HT-29 (cell line): ENCODE data around the gene RBM22. TPM values are rescaled to one million over a fixed set of nuclear protein-coding genes. Genes with fewer than 3 reads are reported as not detected.
A peak's percentile ranks its signal among the peaks of the same experiment; 100 is the strongest.

Experiments used
- DNase-seq: peaks from one replicate; pipeline ENCODE4 v3.0.0-alpha.2; 2015; ENCODE audit warnings: low spot score
- total RNA-seq: library from RNA; depleted of rRNA; stranded (reverse); fragments of >200 nt; shearing (Covaris generic); gene quantifications from 2 replicates; pipeline ENCODE4 v1.2.3, GENCODE V29; 2014

RBM22 gene
- total RNA-seq, 1 experiment from 2014 or later, result 28.0 TPM

DNA sequence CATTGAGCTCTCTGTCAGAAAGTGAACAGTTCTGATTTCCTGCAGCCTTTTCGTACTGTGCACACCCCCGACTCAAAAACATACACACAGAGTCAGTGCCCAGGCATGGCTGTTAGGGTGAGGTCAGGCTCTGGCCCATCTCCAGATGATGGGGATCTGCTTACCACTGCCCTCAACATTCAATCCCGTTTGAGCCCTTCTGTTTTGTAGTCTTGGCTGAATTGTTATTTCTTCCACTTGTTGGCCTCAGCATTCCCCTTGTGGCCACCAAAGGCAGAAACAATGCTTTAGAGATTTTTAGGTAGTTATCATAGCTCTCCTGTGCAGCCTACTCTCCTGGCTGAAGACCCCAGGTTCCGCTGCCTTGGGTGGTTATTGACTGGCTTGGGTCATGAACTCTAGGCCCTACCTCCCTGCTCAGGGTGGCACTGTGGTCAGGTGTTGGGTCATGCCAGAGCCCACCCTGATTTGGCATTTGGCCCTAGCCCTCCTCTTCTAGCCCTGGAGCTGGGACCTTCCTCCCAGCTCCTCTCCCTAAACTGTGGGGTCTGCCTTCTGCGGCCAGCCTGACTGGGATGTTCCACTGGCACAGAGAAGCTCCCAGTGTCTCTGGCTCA lies 47.6 kb downstream of the RBM22 start:
- DNase-seq, result no peak

- DNase-seq, result no peak
Observed at GRCh38 chr5:150651924-150652671, 48.8 kb downstream of the RBM22 start.

DNA sequence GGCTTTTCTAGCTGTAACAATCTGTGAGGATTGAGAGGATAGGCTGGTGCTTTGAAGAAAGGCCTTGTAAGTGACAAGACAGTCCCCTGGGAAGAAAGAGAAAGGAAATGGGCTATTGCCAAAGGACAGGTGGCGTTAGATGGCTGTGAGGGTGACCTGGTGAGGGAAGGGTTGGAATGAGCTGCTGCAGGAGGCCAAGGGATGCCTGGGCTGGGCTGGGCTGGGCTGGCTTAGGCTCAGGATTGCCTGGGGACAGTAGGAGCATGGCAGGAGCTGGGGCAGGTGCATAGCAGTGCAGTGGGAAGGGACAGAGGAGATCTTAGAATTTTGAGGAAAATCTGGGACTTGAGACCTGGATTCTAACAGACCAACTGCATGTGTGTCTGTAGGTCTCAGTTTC lies 49.5 kb downstream of the RBM22 start:
- DNase-seq, result no peak

DNA sequence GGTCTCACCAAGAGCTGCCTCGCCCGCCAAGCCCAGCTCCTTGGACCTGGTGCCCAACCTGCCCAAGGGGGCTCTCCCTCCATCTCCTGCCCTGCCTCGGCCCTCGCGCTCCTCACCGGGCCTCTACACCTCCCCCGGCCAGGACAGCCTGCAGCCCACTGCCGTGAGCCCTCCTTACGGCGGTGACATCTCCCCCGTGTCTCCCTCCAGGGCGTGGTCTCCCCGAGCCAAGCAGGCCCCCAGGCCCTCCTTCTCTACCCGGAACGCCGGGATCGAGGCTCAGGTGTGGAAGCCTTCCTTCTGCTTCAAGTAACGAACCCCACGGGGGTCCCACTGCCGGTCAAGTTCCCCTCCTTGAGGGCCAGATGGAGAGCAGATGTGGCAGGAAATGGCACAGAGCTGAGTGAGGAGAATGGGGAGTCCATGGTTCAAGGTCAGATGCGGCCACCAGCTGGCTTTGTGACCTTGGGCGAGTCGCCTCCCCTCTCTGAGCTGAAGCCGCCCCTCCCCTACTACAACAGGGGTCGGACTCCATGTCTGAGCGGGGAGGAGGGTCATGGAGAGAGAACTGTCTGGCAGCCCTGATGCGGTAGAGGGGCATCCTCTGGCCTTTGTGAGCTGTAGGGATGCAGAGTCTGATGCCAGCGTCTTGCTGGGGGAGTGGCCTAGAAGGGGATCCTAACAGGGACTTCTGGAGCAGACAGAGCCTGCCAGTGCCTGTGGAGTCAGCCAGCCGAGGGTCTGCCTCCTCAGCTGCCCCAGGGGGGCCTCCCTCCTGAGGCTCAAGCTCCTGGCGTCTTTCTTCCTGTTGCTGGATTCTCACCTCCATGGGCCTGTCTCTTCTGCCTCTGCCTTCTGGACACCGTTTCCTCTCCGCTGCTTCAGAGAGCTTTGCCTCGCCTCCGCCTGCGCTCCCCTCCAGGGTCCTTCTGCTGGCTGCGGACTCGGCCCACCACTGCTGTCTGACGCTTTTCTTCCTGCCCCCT lies 50.5 kb downstream of the RBM22 start:
- no peak for DNase-seq

- DNase-seq, result no peak
Observed at GRCh38 chr5:150649108-150650020, 51.5 kb downstream of the RBM22 start.

GRCh38 chr5:150648294-150649107 lies 52.4 kb downstream of the RBM22 start:
- DNase-seq, result no peak

DNA sequence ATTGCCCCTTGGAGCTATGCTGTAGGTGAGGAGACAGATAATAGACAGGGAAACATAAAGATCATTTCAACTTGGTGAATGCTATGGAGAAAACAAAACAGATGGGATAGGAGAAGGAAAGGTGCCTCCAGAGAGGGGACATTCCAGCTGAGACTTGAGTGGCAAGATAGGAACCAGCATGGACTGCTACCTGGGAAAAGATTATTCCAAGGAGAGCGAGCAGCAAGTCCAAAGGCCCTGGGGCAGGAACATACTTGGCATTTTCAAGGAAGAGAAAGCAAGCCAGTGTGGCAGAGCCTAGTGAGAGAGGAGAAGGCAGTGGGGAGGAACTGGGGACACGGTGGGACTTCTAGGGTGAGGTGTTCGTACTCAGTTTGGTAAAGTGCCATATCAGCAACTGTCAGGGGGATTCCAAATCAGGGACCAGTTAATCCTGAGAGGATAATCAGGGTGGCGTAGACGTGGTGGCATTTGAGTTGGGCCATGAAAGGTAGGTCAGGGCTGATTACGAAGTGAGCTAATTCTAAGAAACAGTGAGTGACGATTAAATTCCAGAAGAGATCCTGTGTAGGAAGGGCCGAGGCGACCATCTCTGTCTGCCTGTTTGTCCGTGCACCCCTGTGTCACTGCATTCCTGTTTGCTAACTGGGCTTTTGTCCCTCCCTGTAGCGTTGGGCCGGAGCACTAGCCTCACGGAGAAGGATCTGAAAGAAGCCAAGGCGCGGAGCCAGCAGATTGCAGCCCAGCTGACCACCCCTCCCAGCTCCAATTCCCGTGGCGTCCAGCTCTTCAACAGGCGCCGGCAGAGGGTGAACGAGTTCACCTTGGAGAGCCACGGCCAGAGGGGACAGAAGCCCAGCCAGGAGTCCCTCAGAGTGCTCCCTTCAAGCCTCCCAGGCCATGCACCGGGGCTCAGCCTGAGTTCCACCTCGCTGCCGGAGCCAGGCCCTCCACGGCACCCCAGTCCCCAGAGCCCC lies 53.3 kb downstream of the RBM22 start:
- DNase-seq, result no peak

DNA sequence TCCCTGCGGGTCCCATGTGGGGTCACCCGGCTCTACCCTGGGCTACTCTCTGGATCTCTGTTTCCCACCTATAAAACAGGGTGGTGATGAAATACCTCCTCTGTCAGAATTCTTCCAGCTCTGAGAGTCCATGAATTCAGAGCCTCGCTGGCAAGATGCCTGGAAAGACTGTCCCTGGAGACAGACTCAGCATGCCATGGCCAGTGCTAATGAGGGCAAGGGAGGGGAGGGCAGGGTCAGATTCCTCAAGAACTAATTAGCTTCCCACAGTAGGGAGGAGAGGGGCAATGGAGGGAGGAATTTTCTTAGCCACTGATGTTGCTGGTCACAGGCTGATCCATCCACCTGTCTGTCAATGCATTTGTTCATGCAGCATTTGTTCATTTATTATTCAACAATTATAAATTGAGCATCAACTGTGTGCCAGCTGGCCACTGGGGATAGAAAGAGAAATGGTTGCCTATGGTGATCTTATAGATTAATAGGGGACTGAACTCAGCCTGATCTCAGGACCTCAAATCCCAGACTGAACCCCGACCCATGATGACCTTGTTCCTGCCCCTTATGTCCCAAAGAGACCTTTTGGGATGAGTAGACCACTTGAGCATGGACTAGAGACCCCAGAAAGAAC lies 55.7 kb downstream of the RBM22 start:
- peak; percentile 68 for DNase-seq

DNA sequence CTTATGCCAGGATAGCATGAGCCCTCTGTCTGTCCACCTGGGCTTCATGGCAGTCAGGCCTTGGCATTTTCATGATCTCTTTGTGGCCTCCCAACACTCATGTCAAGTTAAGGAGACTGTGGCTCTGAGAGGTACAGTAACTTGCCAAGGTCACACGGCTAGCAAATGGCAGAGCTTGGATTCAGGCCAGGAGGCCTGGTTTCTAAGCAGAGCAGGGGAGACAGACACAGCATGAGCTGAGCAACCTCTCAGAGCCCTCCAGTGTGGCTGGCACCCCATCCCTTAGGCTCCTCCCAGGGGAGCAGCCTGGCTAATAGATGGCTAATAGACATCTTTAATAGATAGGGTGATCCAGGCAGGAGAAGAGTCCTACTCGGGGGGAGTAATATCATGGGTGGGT lies 56.3 kb downstream of the RBM22 start:
- DNase-seq, result peak; percentile 27

- DNase-seq, result no peak
Observed at GRCh38 chr5:150644058-150644457, 56.8 kb downstream of the RBM22 start.

DNA sequence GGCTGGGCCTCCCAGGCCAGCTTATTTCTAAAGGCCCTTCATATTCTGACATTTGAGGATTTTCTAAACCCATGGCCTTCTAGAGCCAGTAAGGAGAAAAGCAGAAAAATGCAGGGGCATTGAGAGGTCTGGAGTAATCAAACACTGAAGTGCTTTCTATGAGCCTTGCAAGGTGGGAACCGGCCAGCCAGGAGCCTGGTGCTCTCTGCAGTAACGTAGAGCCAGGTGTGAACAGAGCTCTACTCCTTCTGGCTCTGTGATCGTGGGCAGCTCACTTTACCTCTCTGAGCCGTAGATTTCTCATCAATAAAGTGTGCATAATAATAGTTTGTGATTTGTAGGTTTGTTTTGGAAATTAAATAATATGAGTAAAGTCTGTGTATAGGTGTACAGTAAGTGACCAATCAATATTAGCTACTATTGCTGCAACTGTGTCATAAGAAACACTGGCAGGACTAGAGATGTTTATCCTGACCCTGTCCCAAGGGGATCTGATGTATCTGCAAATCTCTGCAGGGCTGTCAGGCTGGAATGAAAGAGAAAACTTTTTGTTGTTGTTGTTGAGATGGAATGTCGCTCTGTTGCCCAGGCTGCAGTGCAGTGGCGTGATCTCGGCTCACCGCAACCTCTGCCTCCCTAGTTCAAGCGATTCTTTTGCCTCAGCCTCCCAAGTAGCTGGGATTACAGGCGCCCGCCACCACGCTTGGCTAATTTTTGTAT lies 57.7 kb downstream of the RBM22 start:
- no peak for DNase-seq

DNA sequence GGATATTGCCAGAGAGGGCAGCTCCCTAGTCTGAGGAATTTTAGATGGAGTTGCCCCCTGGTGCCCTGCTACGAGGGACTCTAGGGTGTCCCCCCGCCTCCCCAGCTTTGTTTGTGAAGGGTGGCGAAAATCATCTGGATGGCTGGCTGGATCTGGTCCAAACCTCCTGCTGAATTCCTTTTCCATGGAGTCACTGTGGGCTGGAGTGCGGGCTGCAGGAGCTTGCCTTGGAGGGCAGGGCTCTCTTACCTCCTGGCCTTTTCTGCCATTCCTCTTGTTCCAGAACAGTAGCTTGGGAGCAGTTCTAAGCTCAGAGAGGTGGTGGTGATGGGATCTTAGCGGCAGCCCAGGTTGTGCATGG lies 58.3 kb downstream of the RBM22 start:
- DNase-seq, result peak; percentile 88

- no peak for DNase-seq
Observed at GRCh38 chr5:150641824-150642566, 58.9 kb downstream of the RBM22 start.

GRCh38 chr5:150641006-150641570 lies 59.8 kb downstream of the RBM22 start:
- no peak for DNase-seq
